HG03469 (cell line): Measurements from ENCODE around the gene SGSM2.

Experiments
- ATAC-seq: cut with Tn5 transposase; IDR thresholded peaks from one replicate; pipeline ENCODE4 v1.9.1; 2021; ENCODE audit warnings: mild to moderate bottlenecking, moderate library complexity, moderate number of reproducible peaks; ENCODE audit not compliant: unreplicated experiment

The SGSM2 gene

DNA sequence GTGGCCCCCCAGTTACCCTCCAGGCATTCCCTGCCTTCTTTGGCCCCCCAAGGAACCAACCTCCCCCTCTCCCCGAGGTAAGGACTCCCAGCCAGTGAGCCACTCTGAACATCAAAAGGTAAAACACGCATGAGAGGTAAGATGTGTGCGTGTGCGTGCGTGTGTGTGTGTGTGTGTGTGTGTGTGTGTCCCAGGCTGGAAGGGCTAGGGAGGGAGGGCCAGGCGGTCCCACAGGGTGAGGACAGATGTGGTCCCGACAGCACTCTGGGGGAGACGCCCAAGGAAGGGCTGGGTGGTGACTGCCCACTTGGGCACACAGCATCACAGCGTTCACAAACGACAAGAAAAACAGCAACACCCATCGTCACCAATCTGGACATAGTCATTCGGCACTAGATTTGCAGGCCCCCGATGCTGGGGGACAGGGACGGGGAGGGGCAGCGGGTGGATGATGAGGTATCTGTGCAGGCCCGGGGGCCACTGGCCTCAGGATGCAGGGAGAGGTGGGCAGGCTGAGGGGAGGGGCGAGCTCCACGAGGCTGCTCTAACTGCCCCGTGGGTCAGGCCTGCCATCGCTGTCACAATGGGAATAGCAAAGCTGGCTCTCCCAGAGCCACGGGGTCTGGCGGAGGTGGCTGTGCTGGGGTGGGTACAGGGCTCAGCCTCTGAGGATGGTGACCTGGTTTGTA is 47.3 kb downstream of the SGSM2 start:
- no peak for ATAC-seq

DNA sequence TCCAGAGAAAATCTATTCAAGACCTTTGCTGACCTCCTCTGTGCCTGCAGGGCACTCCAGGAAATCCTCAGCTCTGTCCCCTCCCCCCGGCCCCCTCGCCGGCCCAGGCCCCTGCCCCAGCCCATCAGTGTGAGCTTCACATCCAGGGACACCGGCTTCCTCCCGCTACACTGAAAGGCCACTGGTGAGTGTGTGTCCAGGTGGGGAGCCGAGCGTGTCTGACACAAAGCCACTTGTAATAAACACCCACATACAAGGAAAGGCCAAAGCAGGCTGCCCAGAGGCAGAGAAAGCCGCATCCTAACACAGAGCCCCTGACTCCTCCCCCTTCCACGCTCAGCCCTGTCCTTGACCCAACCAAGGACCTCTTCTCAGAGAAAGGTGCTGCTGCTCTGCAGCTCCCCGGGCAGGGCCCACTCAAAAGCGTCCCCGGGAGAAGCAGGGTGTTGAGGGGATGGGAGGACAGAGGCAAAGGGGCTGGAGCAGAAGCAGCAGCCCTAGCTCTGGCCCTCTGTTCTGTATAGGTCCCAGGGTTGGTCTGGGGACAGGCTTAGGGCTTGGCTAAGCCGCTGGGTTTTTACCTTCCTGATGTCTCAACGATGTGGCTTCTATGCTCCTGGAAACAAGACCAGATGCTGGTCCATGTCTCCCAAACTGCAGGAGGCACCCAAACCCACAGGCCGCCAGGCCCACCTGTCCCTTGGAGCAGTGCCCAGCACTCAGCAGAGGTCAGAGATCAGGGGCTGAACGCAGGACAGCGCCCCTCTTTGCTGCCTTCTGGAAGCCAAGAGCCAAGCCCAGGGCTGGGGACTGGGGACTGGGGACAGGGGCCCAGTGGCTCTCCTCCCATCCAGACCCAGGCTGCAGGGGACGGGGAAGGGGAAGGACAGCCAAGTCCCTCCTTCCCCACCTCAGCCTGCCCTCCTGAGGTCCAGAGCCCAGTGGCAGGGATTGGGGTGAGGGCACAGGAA is 48.2 kb downstream of the SGSM2 start:
- no peak for ATAC-seq

DNA sequence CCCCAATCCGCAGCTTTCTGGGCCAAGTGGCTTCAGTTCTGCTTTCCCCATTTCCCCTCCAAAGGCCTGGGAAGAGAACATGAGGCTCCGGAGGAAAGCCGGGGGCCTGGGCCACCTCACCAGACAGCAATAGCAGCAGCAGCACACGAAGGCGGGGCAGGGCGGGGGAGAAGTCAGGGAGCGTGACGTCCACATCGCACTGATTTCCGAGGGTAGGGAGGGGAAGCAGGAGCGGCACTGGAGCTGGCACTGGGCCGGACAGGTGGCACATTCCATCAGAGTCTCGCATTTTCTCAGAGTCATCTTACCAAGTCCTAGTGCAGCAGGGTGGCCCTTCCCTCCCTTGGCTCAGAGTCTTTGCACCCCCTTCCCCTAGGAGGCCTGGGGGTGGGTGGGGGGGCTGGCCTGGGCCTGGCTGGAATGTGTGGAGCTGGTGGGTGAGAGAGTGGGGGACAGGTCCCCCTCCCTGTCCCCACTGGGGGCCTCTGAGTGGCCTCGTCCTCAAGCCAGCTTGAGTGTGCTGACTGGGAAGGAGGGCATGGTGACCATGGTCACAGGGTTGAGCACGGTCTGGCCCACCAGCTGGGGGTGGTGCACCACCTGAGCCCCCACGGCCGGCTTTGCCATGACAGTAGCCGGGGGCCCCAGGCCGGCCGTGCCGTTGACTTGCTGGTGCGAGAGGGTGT is 49.2 kb downstream of the SGSM2 start:
- no peak for ATAC-seq

DNA sequence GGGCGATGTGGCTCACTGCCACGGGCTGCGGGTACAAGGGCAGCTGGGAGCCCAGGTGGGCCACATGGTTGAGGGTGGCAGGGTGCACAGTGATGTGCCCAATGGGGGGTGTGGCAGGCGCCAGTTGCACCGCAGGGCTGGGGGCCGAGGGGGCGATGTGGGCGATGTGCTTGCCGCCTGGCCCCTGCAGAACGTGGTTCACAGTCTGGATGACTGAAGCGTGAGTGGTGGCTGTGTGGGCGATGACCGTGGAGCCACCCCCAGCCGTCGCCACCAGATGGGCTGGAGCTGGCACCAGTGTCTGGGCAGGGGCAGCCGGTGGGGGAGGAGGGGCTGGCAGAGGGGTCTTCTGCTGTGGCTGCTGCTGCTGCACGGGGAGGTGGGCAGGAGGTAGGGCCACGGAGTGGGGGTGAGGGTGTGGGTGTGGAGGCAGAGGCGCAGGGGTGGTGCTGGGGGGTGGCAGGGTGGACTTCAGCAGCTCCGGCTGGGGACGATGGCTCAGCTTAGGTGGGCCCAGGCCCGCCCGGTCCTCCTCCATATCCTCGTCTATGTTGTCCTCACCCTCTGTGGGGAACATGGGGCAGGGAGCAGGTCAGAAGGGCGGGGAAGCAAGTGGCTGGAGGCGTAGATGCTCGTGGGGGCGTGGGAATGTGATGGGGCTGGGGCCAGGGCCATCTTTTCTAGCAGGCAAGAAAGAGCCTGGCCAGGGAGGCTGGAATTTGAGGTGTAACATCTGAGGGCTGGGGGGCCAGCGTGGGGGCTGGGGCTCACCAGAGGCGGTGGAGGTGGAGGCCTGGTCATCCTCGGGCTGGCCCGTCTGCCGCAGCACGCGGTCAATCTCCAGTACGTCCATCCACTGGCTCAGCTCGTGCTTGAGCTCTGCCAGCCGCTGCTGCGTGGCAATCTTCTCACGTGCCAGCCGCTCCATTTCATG is 50.1 kb downstream of the SGSM2 start:
- ATAC-seq = no peak

DNA sequence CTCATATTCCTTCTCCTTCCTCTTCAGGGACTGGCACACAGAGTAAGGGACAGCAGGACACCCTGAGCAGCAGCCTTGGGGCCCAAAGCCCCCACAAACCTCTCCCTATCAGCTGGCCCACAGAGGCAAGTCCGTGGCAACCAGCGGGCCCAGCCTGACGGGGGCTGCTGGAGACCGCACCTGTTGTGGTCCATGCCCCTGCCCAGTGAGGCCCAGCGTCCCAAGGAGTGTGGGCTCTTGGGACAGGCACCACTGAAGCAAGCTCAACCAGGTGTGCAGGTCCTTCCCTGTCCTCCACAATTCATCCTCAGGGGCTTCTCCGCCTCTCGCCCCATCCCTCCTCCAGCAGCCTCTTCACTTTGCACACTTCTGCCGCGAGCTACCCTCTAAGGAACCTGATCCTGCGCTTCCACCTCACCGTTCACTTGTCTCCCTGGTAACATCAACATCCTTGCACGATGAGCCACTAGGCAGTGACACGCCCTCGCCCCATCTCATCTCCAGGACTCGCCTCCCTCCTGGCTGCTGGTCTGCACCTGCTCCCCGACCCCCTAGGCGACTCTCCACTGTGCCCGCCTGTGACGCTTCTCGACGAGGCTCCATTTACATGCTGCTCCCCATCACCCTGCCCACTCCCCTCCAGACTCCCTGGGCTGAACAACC is 50.9 kb downstream of the SGSM2 start:
- ATAC-seq = no peak

DNA sequence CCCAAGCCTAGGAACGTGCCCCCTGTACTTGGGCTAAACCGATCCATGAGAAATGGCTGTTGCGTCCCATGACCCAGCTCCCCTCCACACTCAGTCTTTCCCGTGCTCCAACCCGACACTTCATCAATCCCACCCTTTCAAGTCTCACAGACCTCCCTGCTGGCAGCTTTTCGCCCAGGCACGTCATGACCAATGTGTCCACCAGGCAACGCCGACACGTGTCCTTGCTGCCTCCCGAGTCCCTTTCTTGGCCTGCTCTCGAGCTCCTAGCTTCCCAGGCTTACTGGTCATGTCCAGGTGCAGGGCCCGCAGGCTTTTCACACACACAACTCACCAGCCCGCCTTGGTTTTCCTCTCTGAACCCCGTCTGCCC is 51.4 kb downstream of the SGSM2 start:
- ATAC-seq = no peak

DNA sequence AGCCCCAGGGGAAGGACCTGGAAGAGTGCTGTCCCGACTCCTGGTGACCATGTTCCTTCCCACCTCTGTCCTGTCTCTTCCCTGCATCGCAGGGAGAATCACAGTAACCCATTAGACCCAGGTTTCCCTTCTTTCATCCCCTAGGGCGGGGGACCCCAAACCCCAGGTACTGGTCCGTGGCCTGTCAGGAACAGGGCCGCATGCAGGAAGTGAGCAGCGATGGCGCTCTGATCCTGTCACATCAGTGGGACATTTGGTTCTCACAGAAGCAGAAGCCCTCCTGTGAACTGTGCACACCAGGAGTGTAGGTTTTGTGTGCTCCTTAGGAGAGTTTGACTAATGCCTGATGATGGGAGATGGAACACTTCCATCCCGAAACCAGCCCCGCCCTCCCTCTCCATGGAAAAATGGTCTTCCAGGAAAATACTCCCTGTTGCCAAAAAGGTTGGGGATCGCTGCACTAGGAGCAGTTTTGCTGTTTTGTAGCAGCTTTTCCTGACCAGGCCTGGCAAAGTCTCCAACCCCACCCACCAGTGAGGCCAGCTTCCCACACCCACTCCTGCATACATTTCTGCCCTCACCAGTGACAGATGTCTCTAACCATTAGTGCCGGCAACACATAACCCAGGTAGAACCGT is 53.0 kb downstream of the SGSM2 start:
- ATAC-seq = no peak

DNA sequence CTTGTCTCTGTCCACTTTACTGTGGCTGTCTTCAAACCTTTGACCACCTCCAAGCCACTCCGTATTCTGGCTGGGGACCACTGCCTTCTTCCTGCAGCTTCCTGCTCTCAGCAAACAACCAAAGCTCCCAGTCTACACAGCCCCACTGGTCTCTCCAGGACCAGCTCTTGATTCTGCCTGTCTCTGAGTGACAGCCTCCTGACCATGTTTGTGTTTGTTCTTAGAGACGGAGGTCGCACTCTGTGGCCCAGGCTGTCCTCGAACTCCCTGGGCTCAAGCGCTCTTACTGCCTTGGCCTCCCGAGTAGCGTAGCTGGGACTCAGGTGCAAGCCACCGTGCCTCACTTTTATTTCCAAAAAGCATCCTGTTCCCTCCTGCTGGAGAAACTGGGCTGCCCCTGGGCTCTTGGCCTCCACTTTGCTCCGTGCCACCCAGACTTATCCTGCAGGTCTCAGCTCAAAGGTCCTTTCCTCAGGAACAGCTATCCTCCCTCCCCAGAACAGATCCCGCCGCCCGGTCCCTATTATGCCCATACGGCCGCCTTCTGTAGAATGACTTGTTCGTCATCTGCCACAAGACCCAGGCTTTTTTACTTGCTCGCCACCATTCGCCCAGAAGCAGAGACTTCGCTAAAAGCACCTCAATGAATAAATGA is 54.4 kb downstream of the SGSM2 start:
- no peak for ATAC-seq

DNA sequence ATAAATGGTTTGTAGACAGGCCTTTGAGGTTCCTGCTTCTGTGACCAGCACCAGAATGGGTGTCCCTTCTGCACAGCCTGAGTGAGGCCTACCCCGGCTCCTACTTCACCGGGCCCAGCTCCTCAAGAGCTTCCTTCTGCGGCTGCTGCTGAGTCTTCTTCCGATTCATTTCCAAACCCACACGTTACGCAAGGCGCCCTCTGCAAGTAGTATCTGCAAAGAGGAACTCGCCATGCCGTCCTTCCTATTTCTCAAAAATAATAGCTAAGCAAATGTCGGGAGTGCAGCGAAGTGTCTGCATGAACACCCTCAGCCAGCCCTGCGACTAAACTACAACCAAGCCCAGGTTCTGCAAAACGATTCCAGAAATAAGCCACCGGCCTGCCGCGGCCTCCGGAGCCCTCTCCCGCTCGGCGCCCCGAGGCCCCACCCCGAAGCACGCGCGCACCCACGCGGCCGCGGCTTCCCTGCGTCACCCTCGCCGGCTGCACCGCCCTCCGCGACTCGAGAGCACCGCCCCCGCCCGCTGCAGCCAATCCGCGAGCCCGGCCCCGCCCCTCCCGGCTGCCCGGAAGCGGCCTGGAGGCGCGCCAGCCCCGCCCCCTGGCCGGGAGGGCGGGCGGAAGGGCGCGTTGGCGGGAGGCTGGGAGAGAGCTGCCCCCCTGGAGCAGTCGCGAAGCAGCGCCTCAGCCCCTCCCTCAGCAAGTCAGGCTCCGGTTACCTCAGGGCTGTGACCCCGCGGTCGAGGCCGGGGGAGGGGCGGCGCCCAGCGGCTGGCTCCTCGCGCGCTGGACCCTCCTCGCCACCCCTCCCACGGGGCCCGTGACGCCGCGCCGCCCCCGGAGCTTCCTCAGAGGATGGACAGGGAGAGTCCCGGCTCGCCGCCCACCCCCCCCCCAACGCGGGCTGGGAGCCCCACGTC is 55.2 kb downstream of the SGSM2 start:
- ATAC-seq = peak; percentile 26

DNA sequence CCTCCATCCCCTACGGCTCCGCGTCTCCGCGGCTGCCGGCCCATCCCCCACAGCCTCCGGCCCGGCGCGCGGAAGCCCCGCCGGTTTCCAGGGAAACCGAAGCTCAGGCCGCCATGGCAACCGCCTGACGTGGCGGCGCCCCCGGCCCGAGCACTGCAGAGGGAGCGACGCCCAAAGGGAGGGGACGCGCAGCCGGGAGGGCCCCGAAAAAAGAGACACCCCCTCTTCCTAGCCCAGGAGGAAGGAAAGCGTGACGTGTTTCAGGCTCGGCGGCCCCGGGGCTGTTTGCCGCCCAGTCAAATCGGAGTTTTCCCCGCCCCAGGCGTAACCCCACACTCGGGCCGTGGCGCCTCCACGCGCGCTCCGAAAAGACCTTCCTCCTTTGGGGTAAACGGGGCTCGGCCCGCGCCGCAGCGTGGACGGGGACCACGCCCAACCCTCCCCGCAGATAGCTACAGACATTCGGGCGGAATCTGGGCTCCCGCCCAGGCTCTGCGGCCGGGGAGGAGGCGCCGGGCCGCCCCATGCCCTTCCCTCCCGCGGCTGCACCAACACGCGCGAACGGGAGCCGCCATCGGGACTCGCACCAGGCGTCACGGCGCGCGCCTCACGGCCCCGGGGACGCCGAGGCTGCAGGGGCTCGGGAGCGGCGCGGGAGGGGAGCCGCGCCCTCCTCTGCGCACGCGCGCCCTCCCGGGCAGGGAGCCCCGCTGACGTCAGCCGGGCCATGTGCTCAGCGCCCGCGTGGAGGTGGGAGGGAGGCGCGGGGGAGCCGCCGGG is 56.1 kb downstream of the SGSM2 start:
- peak; percentile 7 for ATAC-seq

DNA sequence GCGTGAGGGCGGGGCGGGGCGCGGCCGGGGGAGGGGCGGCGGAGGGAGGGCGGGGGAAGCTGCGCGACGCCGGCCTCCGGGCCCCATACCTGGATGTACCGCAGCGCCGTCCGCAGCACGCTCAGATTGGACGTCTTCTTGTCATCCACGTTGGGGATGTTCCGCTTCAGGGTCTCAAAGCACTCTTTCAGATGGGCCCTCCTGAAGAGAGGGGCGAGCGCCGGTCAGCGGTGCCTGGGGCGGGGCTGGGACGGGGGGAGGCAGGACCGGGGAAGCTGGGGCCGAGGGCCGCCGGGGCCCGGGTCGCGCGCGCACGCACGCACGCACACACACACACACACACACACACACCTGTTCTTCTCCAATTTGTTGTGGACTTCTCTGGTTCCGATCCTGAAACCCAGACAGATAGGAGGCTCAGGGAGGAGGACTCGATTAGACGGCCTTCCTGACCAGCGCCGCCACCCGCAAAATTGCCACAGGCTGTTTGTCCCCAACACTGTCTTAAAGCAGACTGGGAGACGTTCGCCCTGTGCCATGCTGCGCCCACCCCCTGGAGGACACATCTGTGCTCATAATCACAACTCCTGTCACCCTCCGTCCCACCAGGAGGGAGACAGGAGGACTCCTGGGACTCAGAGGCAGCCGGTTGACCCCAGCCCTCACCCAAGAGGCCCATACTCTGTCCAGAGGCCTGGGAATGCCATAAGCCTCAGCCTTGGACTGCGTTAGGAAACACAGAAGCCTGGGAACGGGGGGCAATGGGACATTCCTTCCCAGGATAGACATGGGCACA is 56.9 kb downstream of the SGSM2 start:
- no peak for ATAC-seq

DNA sequence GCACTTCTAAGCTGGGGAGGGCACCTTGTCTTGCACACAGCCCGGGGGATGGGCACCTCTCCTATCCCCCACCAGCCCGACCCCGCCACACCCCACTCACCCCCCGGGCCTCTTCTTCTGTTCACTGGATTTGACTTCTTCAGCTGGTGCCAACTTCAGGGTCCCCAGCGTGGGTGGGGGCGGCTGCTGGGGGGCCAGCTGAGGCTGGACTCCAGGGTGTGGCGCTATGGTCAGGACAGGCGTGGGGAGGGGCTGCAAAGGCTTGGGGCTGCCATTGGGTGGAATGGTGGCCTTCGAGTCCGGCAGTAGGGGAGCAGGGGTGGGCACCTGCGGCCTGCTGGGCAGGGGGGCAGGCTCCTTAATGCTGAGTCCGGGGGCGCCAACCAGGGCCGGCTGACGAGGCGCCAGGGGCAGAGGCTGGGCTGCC is 57.5 kb downstream of the SGSM2 start:
- no peak for ATAC-seq

DNA sequence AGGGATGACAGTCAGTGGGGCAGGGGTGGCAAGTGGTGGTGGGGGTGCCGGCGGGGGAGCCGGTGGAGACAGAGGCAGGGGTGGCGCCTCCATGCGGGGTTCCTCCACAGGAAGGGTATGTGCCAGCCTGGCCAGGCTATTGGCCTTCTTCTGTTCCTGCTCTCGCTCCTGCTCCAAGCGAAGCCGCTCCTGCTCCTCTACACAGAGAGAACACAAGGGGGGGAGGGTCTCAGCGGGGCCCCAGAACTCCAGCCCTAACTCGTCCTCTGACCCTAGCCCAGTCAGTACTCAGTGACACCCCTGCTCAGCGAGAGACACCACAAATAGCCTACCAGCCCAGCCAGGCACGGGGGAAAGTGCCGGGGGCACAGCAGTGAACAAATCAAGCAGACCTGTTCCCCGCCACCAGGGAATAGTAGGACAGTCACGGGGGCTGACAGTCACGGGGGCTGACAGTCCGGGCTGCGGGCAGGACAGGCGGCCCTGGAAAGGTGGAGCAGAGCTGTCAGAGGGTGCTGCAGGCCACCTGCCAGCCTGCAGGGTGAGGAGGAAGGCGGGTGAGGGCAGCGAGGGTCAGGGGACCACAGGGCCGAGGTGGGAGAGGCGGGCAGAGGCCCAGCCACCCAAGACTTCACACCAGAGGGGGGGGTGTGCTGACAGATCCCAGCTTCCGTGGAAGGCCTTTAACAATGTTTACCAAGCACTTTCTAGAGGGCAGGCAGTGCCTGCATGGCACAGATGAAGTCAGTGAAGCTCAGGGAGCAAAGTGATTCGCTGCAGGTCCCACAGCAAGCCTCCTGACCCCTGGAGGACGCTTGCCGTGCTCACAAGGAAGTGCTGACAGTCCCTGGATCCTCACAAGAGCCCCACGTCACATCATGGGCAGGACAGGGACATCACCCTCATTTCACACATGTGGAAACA is 58.2 kb downstream of the SGSM2 start:
- ATAC-seq = no peak

DNA sequence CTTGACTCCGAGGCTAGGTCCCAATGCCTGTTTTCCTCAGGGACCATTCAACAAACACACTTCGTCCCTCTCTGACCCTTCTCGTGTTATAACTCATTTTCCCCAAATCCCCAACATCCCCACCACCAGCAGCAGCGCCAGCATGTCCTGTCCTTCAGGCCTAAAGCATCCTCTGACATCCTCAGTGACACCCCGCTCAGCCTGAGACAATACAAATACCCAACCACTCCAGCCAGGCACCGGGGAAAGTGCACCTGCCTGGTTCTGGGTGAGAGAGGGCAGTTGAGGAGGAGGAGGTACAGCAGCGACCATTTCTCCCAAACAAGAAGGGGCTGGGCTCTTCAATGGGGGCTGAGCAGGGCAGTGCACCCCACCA is 58.9 kb downstream of the SGSM2 start:
- ATAC-seq = no peak

DNA sequence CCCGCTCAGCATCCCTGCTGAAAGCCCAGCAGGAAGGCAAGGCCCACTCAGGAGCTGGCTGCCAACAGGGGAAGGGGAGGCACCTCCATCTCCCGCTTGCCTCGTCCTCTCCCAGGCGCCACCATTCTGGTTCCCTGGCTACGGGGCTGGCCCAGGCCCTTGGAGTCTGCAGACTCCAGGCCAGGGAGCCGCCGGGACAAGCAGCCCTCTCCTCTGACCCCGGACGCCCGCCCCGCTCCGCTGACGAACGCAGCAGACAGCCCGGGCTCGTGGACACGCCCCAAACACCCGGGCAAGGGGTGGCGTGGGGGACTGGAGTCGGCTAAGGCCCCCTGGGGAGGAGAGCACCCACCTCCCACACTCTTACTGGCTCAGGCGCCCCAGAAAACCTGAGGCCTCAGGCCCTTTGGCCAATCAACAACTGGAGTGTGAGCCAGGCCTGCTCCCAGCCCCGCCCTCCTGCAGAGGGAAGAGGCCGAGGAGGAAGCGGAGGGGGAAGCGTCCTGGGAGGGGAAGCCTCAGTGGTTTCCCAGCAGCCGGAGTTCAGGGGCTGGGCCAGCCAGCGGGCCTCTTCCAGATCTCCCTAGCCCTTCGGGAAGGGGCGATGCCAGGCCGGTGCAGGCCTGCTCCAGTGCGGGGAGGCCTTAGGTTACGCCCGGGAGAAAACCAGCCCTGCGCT is 59.4 kb downstream of the SGSM2 start:
- no peak for ATAC-seq
